ENCODE measurements around the gene CDYL.

GRCh38 chr6:4999586-4999985 is 223.4 kb downstream of the CDYL start:
- no peak for TF ChIP-seq POLR2AphosphoS5 (IDR thresholded peaks at IDR 0.05)
- TF ChIP-seq, protein P1, sequence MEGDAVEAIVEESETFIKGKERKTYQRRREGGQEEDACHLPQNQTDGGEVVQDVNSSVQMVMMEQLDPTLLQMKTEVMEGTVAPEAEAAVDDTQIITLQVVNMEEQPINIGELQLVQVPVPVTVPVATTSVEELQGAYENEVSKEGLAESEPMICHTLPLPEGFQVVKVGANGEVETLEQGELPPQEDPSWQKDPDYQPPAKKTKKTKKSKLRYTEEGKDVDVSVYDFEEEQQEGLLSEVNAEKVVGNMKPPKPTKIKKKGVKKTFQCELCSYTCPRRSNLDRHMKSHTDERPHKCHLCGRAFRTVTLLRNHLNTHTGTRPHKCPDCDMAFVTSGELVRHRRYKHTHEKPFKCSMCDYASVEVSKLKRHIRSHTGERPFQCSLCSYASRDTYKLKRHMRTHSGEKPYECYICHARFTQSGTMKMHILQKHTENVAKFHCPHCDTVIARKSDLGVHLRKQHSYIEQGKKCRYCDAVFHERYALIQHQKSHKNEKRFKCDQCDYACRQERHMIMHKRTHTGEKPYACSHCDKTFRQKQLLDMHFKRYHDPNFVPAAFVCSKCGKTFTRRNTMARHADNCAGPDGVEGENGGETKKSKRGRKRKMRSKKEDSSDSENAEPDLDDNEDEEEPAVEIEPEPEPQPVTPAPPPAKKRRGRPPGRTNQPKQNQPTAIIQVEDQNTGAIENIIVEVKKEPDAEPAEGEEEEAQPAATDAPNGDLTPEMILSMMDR (IDR thresholded peaks at IDR 0.05), result no peak

Measured in suprapubic skin (tissue), 3 donors.